ENCODE results near the gene GPRIN2.

GRCh38 chr10:46523962-46524471 lies 32.4 kb downstream of the GPRIN2 start:
- TF ChIP-seq, protein P1, sequence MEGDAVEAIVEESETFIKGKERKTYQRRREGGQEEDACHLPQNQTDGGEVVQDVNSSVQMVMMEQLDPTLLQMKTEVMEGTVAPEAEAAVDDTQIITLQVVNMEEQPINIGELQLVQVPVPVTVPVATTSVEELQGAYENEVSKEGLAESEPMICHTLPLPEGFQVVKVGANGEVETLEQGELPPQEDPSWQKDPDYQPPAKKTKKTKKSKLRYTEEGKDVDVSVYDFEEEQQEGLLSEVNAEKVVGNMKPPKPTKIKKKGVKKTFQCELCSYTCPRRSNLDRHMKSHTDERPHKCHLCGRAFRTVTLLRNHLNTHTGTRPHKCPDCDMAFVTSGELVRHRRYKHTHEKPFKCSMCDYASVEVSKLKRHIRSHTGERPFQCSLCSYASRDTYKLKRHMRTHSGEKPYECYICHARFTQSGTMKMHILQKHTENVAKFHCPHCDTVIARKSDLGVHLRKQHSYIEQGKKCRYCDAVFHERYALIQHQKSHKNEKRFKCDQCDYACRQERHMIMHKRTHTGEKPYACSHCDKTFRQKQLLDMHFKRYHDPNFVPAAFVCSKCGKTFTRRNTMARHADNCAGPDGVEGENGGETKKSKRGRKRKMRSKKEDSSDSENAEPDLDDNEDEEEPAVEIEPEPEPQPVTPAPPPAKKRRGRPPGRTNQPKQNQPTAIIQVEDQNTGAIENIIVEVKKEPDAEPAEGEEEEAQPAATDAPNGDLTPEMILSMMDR (IDR thresholded peaks at IDR 0.05): no peak
- TF ChIP-seq POLR2AphosphoS5 (IDR thresholded peaks at IDR 0.05): no peak
